Keratinocyte (primary cell): ENCODE results near the gene ATOH1. TPM values are rescaled to one million over a fixed set of nuclear protein-coding genes. Genes with fewer than 3 reads are reported as not detected.

Source experiments
- DNase-seq: peaks from one replicate; pipeline ENCODE4 v3.0.0-alpha.2; 2011; ENCODE audit warnings: low read depth, missing footprints, low spot score
- FAIRE-seq: peaks from 2 replicates; lab custom pipeline; 2011; peaks lifted over from hg19 to GRCh38; lab: Jason Lieb, UNC
- H2AFZ ChIP-seq: 2 replicates; pipeline ENCODE4 v1.6.0; 2012; ENCODE audit warnings: low read length, control low read depth, inconsistent platforms; ENCODE audit not compliant: control insufficient read depth
- H3K27ac ChIP-seq: 2 replicates; pipeline ENCODE4 v1.5.1; 2011; ENCODE audit warnings: low read length; ENCODE audit not compliant: control insufficient read depth, insufficient read depth
- H3K27me3 ChIP-seq: 3 replicates; pipeline ENCODE4 v1.6.0; 2011; ENCODE audit warnings: low read length; ENCODE audit not compliant: control insufficient read depth, insufficient read depth; ENCODE audit errors: extremely low read depth
- H3K36me3 ChIP-seq, 2 experiments: 2 replicates in 1 of 2; 3 replicates in 1 of 2; pipeline ENCODE4 v1.5.1; 2011; ENCODE audit warnings: low read length in 2 of 2, mild to moderate bottlenecking in 1 of 2; ENCODE audit not compliant: control insufficient read depth in 2 of 2, insufficient read depth in 2 of 2; ENCODE audit errors: extremely low read depth in 1 of 2
- H3K4me1 ChIP-seq: 3 replicates; pipeline ENCODE4 v1.5.1; 2011; ENCODE audit warnings: low read length; ENCODE audit not compliant: control insufficient read depth, insufficient read depth; ENCODE audit errors: extremely low read depth
- H3K4me2 ChIP-seq: 3 replicates; pipeline ENCODE4 v1.6.0; 2011; ENCODE audit warnings: low read depth, low read length; ENCODE audit not compliant: control insufficient read depth, insufficient read depth; ENCODE audit errors: extremely low read depth
- H3K4me3 ChIP-seq, 3 experiments: fragments of 200-600 bp in 1 of 3; sonication (generic) in 1 of 3; 2 replicates in 2 of 3; 3 replicates in 1 of 3; pipeline ENCODE4 v1.5.1; 2011 to 2016; ENCODE audit warnings: low read length in 3 of 3, mild to moderate bottlenecking in 3 of 3, control low read depth in 2 of 3, inconsistent platforms in 1 of 3, low read depth in 1 of 3, mixed read lengths in 1 of 3, mixed run types in 1 of 3, moderate library complexity in 1 of 3; ENCODE audit not compliant: control insufficient read depth in 2 of 3, insufficient read depth in 2 of 3; ENCODE audit errors: extremely low read depth in 1 of 3
- H3K79me2 ChIP-seq: 2 replicates; pipeline ENCODE4 v1.6.0; 2012; ENCODE audit warnings: low read length; ENCODE audit not compliant: control insufficient read depth, insufficient read depth
- H3K9ac ChIP-seq: 3 replicates; pipeline ENCODE4 v1.6.0; 2011; ENCODE audit warnings: low read length; ENCODE audit not compliant: control insufficient read depth, insufficient read depth; ENCODE audit errors: extremely low read depth
- H3K9me1 ChIP-seq: 3 replicates; pipeline ENCODE4 v1.6.0; 2011; ENCODE audit warnings: low read length; ENCODE audit not compliant: control insufficient read depth, insufficient read depth; ENCODE audit errors: extremely low read depth
- H3K9me3 ChIP-seq: 2 replicates; pipeline ENCODE4 v1.5.1; 2012; ENCODE audit warnings: low read depth, low read length; ENCODE audit not compliant: control insufficient read depth
- H4K20me1 ChIP-seq: 3 replicates; pipeline ENCODE4 v1.6.0; 2011; ENCODE audit warnings: low read length; ENCODE audit not compliant: control insufficient read depth, insufficient read depth; ENCODE audit errors: extremely low read depth
- EZH2 ChIP-seq: IDR thresholded peaks from one replicate; pipeline ENCODE4 v1.6.1; 2012; ENCODE audit warnings: inconsistent platforms, mild to moderate bottlenecking, low read length, moderate library complexity
- dilution Hi-C: fragments of 300-500 bp; cut with MboI; formaldehyde crosslinking; loops from one replicate; pipeline ENCODE4 v1.7.0; 2020; ENCODE audit warnings: low sequenced_read_pairs; ENCODE audit not compliant: extremely low pct_ligation_motif_present
- polyA plus RNA-seq, 5 experiments: library from polyadenylated mRNA; depleted of rRNA in 3 of 5; stranded (reverse) in 3 of 5; stranded (forward) in 1 of 5; unstranded in 1 of 5; fragments of >200 nt; gene quantifications; 1 replicate in 1 of 5; 2 replicates in 3 of 5; 3 replicates in 1 of 5; pipeline versions ENCODE4 v1.2.1 to v1.2.3, GENCODE V29; 2011 to 2012; ENCODE audit warnings: missing spikeins in 2 of 5, low read depth in 1 of 5, low replicate concordance in 1 of 5
- TF ChIP-seq, protein P1 (sequence below), 3 experiments: IDR thresholded peaks in 1 of 3; conservative IDR thresholded peaks in 1 of 3; optimal IDR thresholded peaks in 1 of 3; 2 replicates in 2 of 3; 3 replicates in 1 of 3; pipeline versions ENCODE3 to v1.5.1; 2011; ENCODE audit warnings: low read length in 3 of 3, mild to moderate bottlenecking in 3 of 3, moderate library complexity in 2 of 3, control low read depth in 1 of 3, inconsistent platforms in 1 of 3; ENCODE audit not compliant: insufficient read depth in 2 of 3; ENCODE audit errors: extremely low read depth in 1 of 3

Gene ATOH1
- polyA plus RNA-seq, 1 donor (not counting 4 experiments of a cell fraction or from before 2014, with no cell fraction given) = not detected

GRCh38 chr4:93791570-93792195 lies 36.9 kb upstream of the ATOH1 start:
- no peaks in the 10 kb centered on the region for H4K20me1 ChIP-seq
- FAIRE-seq (peak; percentile 81), DNase-seq (no peak)
- dilution Hi-C loops = no loop called here
- TF ChIP-seq EZH2 = no peak
- TF ChIP-seq, protein P1, sequence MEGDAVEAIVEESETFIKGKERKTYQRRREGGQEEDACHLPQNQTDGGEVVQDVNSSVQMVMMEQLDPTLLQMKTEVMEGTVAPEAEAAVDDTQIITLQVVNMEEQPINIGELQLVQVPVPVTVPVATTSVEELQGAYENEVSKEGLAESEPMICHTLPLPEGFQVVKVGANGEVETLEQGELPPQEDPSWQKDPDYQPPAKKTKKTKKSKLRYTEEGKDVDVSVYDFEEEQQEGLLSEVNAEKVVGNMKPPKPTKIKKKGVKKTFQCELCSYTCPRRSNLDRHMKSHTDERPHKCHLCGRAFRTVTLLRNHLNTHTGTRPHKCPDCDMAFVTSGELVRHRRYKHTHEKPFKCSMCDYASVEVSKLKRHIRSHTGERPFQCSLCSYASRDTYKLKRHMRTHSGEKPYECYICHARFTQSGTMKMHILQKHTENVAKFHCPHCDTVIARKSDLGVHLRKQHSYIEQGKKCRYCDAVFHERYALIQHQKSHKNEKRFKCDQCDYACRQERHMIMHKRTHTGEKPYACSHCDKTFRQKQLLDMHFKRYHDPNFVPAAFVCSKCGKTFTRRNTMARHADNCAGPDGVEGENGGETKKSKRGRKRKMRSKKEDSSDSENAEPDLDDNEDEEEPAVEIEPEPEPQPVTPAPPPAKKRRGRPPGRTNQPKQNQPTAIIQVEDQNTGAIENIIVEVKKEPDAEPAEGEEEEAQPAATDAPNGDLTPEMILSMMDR (optimal IDR thresholded peaks at IDR 0.05 in 1 of 3, IDR thresholded peaks at IDR 0.05 in 1 of 3, conservative IDR thresholded peaks at IDR 0.05 in 1 of 3; ENCODE audit: extremely low read depth in 1 of 3, insufficient read depth in 2 of 3, low read length in 3 of 3) = peak; percentile 74 to 78 (median 75)
- H2AFZ ChIP-seq = no peak overlapping the region
- no peak overlapping the region for H3K4me2 ChIP-seq
- H3K36me3 ChIP-seq = no peaks in the 10 kb centered on the region
- no peak overlapping the region for H3K27ac ChIP-seq
- H3K9me3 ChIP-seq = no peaks in the 10 kb centered on the region
- no peaks in the 10 kb centered on the region for H3K79me2 ChIP-seq
- no peaks in the 10 kb centered on the region for H3K27me3 ChIP-seq
- H3K4me3 ChIP-seq = no peak overlapping the region
- no peaks in the 10 kb centered on the region for H3K9me1 ChIP-seq
- no peak overlapping the region for H3K9ac ChIP-seq
- no peaks in the 10 kb centered on the region for H3K4me1 ChIP-seq

- Histone ChIP-seq H3K9me3 (no peaks in the 10 kb centered on the region), H3K79me2 (no peaks in the 10 kb centered on the region), H3K9me1 (no peaks in the 10 kb centered on the region), H3K9ac (no peak overlapping the region), H3K27me3 (no peaks in the 10 kb centered on the region), H2AFZ (no peak overlapping the region), H3K36me3 (no peaks in the 10 kb centered on the region), H3K4me3 (no peak overlapping the region), H3K4me1 (no peaks in the 10 kb centered on the region), H3K4me2 (no peak overlapping the region), H3K27ac (no peak overlapping the region), H4K20me1 (no peaks in the 10 kb centered on the region)
- FAIRE-seq (no peak), DNase-seq (no peak)
- TF ChIP-seq, protein P1 (optimal IDR thresholded peaks at IDR 0.05 in 1 of 3, IDR thresholded peaks at IDR 0.05 in 1 of 3, conservative IDR thresholded peaks at IDR 0.05 in 1 of 3; ENCODE audit: extremely low read depth in 1 of 3, insufficient read depth in 2 of 3, low read length in 3 of 3) = no peak
- no peak for TF ChIP-seq EZH2
- dilution Hi-C loops = no loop called here
These were observed 26.5 kb upstream of the ATOH1 start for GRCh38 chr4:93802045-93802444.
